Central memory CD8-positive, alpha-beta T cell (primary cell): ENCODE results near the gene PCDH18.

ENCODE experiments used
- ATAC-seq: fragments of 150-1000 bp; cut with Tn5 transposase; replicated peaks from 2 replicates; pipeline ENCODE4 v1.10.0; 2022; ENCODE audit warnings: mild to moderate bottlenecking, moderate FRiP score, moderate number of reproducible peaks; ENCODE audit not compliant: poor library complexity, severe bottlenecking; ENCODE audit errors: extremely low read depth
- DNase-seq, 2 donors: peaks; one replicate each; pipeline ENCODE4 v3.0.0; 2021; ENCODE audit warnings: low spot score in 2 of 2
- H3K27ac Mint-ChIP-seq: one replicate; pipeline ENCODE4 v1.8.0; 2022; ENCODE audit warnings: low read depth, mild to moderate bottlenecking, moderate library complexity, mixed read lengths
- H3K27me3 Mint-ChIP-seq: one replicate; pipeline ENCODE4 v1.8.0; 2022; ENCODE audit warnings: mixed read lengths
- H3K36me3 Mint-ChIP-seq: one replicate; pipeline ENCODE4 v1.8.0; 2022; ENCODE audit warnings: mild to moderate bottlenecking, moderate library complexity, mixed read lengths; ENCODE audit not compliant: insufficient read depth
- H3K4me1 Mint-ChIP-seq: one replicate; pipeline ENCODE4 v1.8.0; 2022; ENCODE audit warnings: mixed read lengths
- H3K4me3 Mint-ChIP-seq: one replicate; pipeline ENCODE4 v1.8.0; 2022; ENCODE audit warnings: mild to moderate bottlenecking, moderate library complexity, mixed read lengths
- H3K9me3 Mint-ChIP-seq: one replicate; pipeline ENCODE4 v1.8.0; 2022; ENCODE audit warnings: mixed read lengths

PCDH18 gene

GRCh38 chr4:137531986-137532868 is at the start of gene PCDH18:
Gene PCDH18, minus strand, starts transcription at chr4:137532494. Its CDS starts 406 bp downstream, at chr4:137532088.
- H3K4me1 Mint-ChIP-seq, result no peaks in the 10 kb centered on the region
- DNase-seq (no peak), ATAC-seq (no peak)
- H3K4me3 Mint-ChIP-seq, result no peak within 1 kb of the TSS
- no peaks in the 10 kb centered on the region for H3K27me3 Mint-ChIP-seq
- no peaks in the 10 kb centered on the region for H3K9me3 Mint-ChIP-seq
- H3K36me3 Mint-ChIP-seq, result no peaks in the 10 kb centered on the region
- no peak within 1 kb of the TSS for H3K27ac Mint-ChIP-seq

- Mint-ChIP-seq H3K4me1 (no peaks in the 10 kb centered on the region), H3K36me3 (no peaks in the 10 kb centered on the region), H3K27me3 (no peaks in the 10 kb centered on the region), H3K4me3 (no peak overlapping the region), H3K27ac (no peak overlapping the region), H3K9me3 (peaks cover 14% of the 10 kb centered on the region)
- ATAC-seq (no peak), DNase-seq (no peak)
Observed at GRCh38 chr4:137576446-137576845, 44.2 kb upstream of the PCDH18 start.

GRCh38 chr4:137572647-137573046 is 40.4 kb upstream of the PCDH18 start:
- Mint-ChIP-seq H3K36me3 (no peaks in the 10 kb centered on the region), H3K27ac (no peak overlapping the region), H3K4me1 (no peaks in the 10 kb centered on the region), H3K4me3 (no peak overlapping the region), H3K9me3 (peaks cover 27% of the 10 kb centered on the region), H3K27me3 (no peaks in the 10 kb centered on the region)
- ATAC-seq (no peak), DNase-seq (no peak)

GRCh38 chr4:137572163-137572562 is 39.9 kb upstream of the PCDH18 start:
- no peaks in the 10 kb centered on the region for H3K4me1 Mint-ChIP-seq
- H3K27me3 Mint-ChIP-seq, result no peaks in the 10 kb centered on the region
- H3K4me3 Mint-ChIP-seq, result no peak overlapping the region
- ATAC-seq, result no peak
- no peaks in the 10 kb centered on the region for H3K36me3 Mint-ChIP-seq
- H3K9me3 Mint-ChIP-seq, result peaks cover 27% of the 10 kb centered on the region
- no peak for DNase-seq
- no peak overlapping the region for H3K27ac Mint-ChIP-seq

GRCh38 chr4:137559801-137560200 is 27.5 kb upstream of the PCDH18 start:
- Mint-ChIP-seq H3K36me3 (peaks cover 2% of the 10 kb centered on the region), H3K9me3 (peaks cover 12% of the 10 kb centered on the region), H3K27ac (no peak overlapping the region), H3K4me1 (no peaks in the 10 kb centered on the region), H3K27me3 (no peaks in the 10 kb centered on the region), H3K4me3 (no peak overlapping the region)
- no peak for ATAC-seq
- DNase-seq, result no peak

GRCh38 chr4:137558951-137559350 is 26.7 kb upstream of the PCDH18 start:
- no peaks in the 10 kb centered on the region for H3K27me3 Mint-ChIP-seq
- no peak for DNase-seq

GRCh38 chr4:137545461-137545861 is 13.2 kb upstream of the PCDH18 start:
- DNase-seq (no peak), ATAC-seq (no peak)
- Mint-ChIP-seq H3K4me3 (no peak overlapping the region), H3K36me3 (no peaks in the 10 kb centered on the region), H3K9me3 (peaks cover 11% of the 10 kb centered on the region), H3K4me1 (no peaks in the 10 kb centered on the region), H3K27ac (no peak overlapping the region), H3K27me3 (no peaks in the 10 kb centered on the region)

More at GRCh38 chr4:137558951-137559350, 26.7 kb upstream of the PCDH18 start:
- no peaks in the 10 kb centered on the region for H3K4me1 Mint-ChIP-seq
- ATAC-seq, result no peak
- H3K4me3 Mint-ChIP-seq, result no peak overlapping the region
- no peak overlapping the region for H3K27ac Mint-ChIP-seq
- peaks cover 12% of the 10 kb centered on the region for H3K9me3 Mint-ChIP-seq
- H3K36me3 Mint-ChIP-seq, result peaks cover 2% of the 10 kb centered on the region

- ATAC-seq (no peak), DNase-seq (no peak)
- H3K27ac Mint-ChIP-seq, result no peak overlapping the region
- peaks cover 11% of the 10 kb centered on the region for H3K9me3 Mint-ChIP-seq
- H3K27me3 Mint-ChIP-seq, result no peaks in the 10 kb centered on the region
- H3K4me3 Mint-ChIP-seq, result no peak overlapping the region
- H3K36me3 Mint-ChIP-seq, result no peaks in the 10 kb centered on the region
- no peaks in the 10 kb centered on the region for H3K4me1 Mint-ChIP-seq
Observed at GRCh38 chr4:137543648-137544047, 11.4 kb upstream of the PCDH18 start.

GRCh38 chr4:137543198-137543597 is 10.9 kb upstream of the PCDH18 start:
- no peaks in the 10 kb centered on the region for H3K36me3 Mint-ChIP-seq
- no peak overlapping the region for H3K4me3 Mint-ChIP-seq
- H3K27me3 Mint-ChIP-seq, result no peaks in the 10 kb centered on the region
- H3K27ac Mint-ChIP-seq, result no peak overlapping the region
- ATAC-seq (no peak), DNase-seq (no peak)
- peaks cover 11% of the 10 kb centered on the region for H3K9me3 Mint-ChIP-seq
- H3K4me1 Mint-ChIP-seq, result no peaks in the 10 kb centered on the region

GRCh38 chr4:137541876-137542646 is 9.8 kb upstream of the PCDH18 start:
- Mint-ChIP-seq H3K9me3 (peaks cover 11% of the 10 kb centered on the region), H3K27me3 (no peaks in the 10 kb centered on the region), H3K36me3 (no peaks in the 10 kb centered on the region), H3K4me3 (no peak overlapping the region), H3K4me1 (no peaks in the 10 kb centered on the region), H3K27ac (no peak overlapping the region)
- ATAC-seq, result no peak
- DNase-seq, result no peak

- no peaks in the 10 kb centered on the region for H3K4me1 Mint-ChIP-seq
- no peak for ATAC-seq
- DNase-seq, result no peak
- H3K27me3 Mint-ChIP-seq, result no peaks in the 10 kb centered on the region
- H3K4me3 Mint-ChIP-seq, result no peak overlapping the region
- no peak overlapping the region for H3K27ac Mint-ChIP-seq
- peaks cover 11% of the 10 kb centered on the region for H3K9me3 Mint-ChIP-seq
- no peaks in the 10 kb centered on the region for H3K36me3 Mint-ChIP-seq
Observed at GRCh38 chr4:137541181-137541580, 8.9 kb upstream of the PCDH18 start.

GRCh38 chr4:137540356-137540755 is 8.1 kb upstream of the PCDH18 start:
- DNase-seq, result no peak
- no peaks in the 10 kb centered on the region for H3K4me1 Mint-ChIP-seq
- no peaks in the 10 kb centered on the region for H3K36me3 Mint-ChIP-seq
- H3K27me3 Mint-ChIP-seq, result no peaks in the 10 kb centered on the region
- ATAC-seq, result no peak
- H3K27ac Mint-ChIP-seq, result no peak overlapping the region
- H3K9me3 Mint-ChIP-seq, result peaks cover 4% of the 10 kb centered on the region
- no peak overlapping the region for H3K4me3 Mint-ChIP-seq

- DNase-seq (no peak), ATAC-seq (no peak)
- H3K27me3 Mint-ChIP-seq, result no peaks in the 10 kb centered on the region
- H3K36me3 Mint-ChIP-seq, result no peaks in the 10 kb centered on the region
- no peak overlapping the region for H3K27ac Mint-ChIP-seq
- H3K9me3 Mint-ChIP-seq, result no peaks in the 10 kb centered on the region
- no peak overlapping the region for H3K4me3 Mint-ChIP-seq
- no peaks in the 10 kb centered on the region for H3K4me1 Mint-ChIP-seq
Observed at GRCh38 chr4:137538526-137538925, 6.2 kb upstream of the PCDH18 start.
